Upper lobe of right lung (tissue), 1 donor: ENCODE data around the gene XYLB. TPM values are rescaled to one million over a fixed set of nuclear protein-coding genes. Genes with fewer than 3 reads are reported as not detected.
A peak's percentile ranks its signal among the peaks of the same experiment; 100 is the strongest.

Experiments used
- ATAC-seq: fragments of 200-7000 bp; cut with Tn5 transposase; one replicate; pipeline ENCODE4 v1.9.1; 2020; ENCODE audit warnings: mild to moderate bottlenecking, moderate library complexity
- DNase-seq: peaks from one replicate; pipeline ENCODE4 v3.0.0-alpha.2; 2020
- H3K27ac ChIP-seq: fragments of 200-600 bp; one replicate; pipeline ENCODE4 v1.8.0; 2022
- H3K27me3 ChIP-seq: fragments of 200-600 bp; one replicate; pipeline ENCODE4 v1.8.0; 2022; ENCODE audit warnings: mild to moderate bottlenecking
- H3K36me3 ChIP-seq: fragments of 200-600 bp; one replicate; pipeline ENCODE4 v1.8.0; 2022
- H3K4me1 ChIP-seq: fragments of 200-600 bp; one replicate; pipeline ENCODE4 v1.8.0; 2022
- H3K4me3 ChIP-seq: fragments of 200-600 bp; one replicate; pipeline ENCODE4 v1.8.0; 2022; ENCODE audit warnings: mild to moderate bottlenecking
- H3K9me3 ChIP-seq: fragments of 200-600 bp; one replicate; pipeline ENCODE4 v1.8.0; 2022
- CTCF ChIP-seq: fragments of 200-600 bp; IDR thresholded peaks from one replicate; pipeline ENCODE4 v1.8.0; 2022; ENCODE audit warnings: antibody characterized with exemption
- intact Hi-C: fragments of 100-400 bp; cut with DNase I; formaldehyde crosslinking; loops from one replicate; pipeline ENCODE4 v1.11.0; 2022
- total RNA-seq: library from RNA; stranded (reverse); fragmentation: NEBNext Ultra II Directional; extraction: Animal tissue kit (Norgen Biotek cat#: 25700); gene quantifications from one replicate; pipeline ENCODE4 v1.2.1, GENCODE V29; 2021
- donor health status: DM: no; HTN: yes; CAD: no; lungs with severe emphysema.

The XYLB gene
- total RNA-seq, 1 donor from 2014 or later, result 3.1 TPM

- Histone ChIP-seq H3K27me3 (no peaks in the 10 kb centered on the region), H3K36me3 (no peaks in the 10 kb centered on the region), H3K4me1 (no peaks in the 10 kb centered on the region), H3K9me3 (no peaks in the 10 kb centered on the region), H3K4me3 (no peak overlapping the region), H3K27ac (no peak overlapping the region)
- DNase-seq (no peak), ATAC-seq (no peak)
- intact Hi-C loops, result no loop called here
- TF ChIP-seq CTCF, result no peak
Observed at GRCh38 chr3:38362825-38363224, 16.2 kb downstream of the XYLB start.

GRCh38 chr3:38364721-38365400 lies 18.3 kb downstream of the XYLB start:
- no peaks in the 10 kb centered on the region for H3K36me3 ChIP-seq
- TF ChIP-seq CTCF, result no peak
- ATAC-seq, result no peak
- no peaks in the 10 kb centered on the region for H3K9me3 ChIP-seq
- H3K4me1 ChIP-seq, result no peaks in the 10 kb centered on the region
- no peak overlapping the region for H3K4me3 ChIP-seq
- H3K27me3 ChIP-seq, result no peaks in the 10 kb centered on the region
- no peak for DNase-seq
- no peak overlapping the region for H3K27ac ChIP-seq
- intact Hi-C loops, result no loop called here

- no peak for ATAC-seq
Observed at GRCh38 chr3:38365469-38366062, 19.0 kb downstream of the XYLB start.

GRCh38 chr3:38366082-38366481 lies 19.5 kb downstream of the XYLB start:
- H3K27me3 ChIP-seq, result no peaks in the 10 kb centered on the region
- no peak overlapping the region for H3K27ac ChIP-seq
- H3K9me3 ChIP-seq, result no peaks in the 10 kb centered on the region
- H3K36me3 ChIP-seq, result no peaks in the 10 kb centered on the region
- ATAC-seq, result no peak
- intact Hi-C loops, result no loop called here
- TF ChIP-seq CTCF, result no peak
- H3K4me3 ChIP-seq, result no peak overlapping the region
- peak; percentile 11 for DNase-seq
- H3K4me1 ChIP-seq, result no peaks in the 10 kb centered on the region

More at GRCh38 chr3:38365469-38366062, 19.0 kb downstream of the XYLB start:
- H3K27me3 ChIP-seq, result no peaks in the 10 kb centered on the region
- no peaks in the 10 kb centered on the region for H3K36me3 ChIP-seq
- no peaks in the 10 kb centered on the region for H3K4me1 ChIP-seq
- H3K4me3 ChIP-seq, result no peak overlapping the region
- DNase-seq, result no peak
- H3K27ac ChIP-seq, result no peak overlapping the region
- H3K9me3 ChIP-seq, result no peaks in the 10 kb centered on the region
- TF ChIP-seq CTCF, result no peak
- intact Hi-C loops, result no loop called here

- H3K4me3 ChIP-seq, result no peak overlapping the region
- H3K9me3 ChIP-seq, result no peaks in the 10 kb centered on the region
- intact Hi-C loops, result no loop called here
- H3K27me3 ChIP-seq, result no peaks in the 10 kb centered on the region
- TF ChIP-seq CTCF, result no peak
- DNase-seq (no peak), ATAC-seq (no peak)
- H3K27ac ChIP-seq, result no peak overlapping the region
- no peaks in the 10 kb centered on the region for H3K36me3 ChIP-seq
- no peaks in the 10 kb centered on the region for H3K4me1 ChIP-seq
Observed at GRCh38 chr3:38367779-38368178, 21.2 kb downstream of the XYLB start.
